B cell (primary cell): ENCODE measurements around the gene HTRA2. TPM values are rescaled to one million over a fixed set of nuclear protein-coding genes. Genes with fewer than 3 reads are reported as not detected.

Source experiments
- ATAC-seq: fragments of 200-7000 bp; cut with Tn5 transposase; one replicate; pipeline ENCODE4 v1.10.0; 2021; ENCODE audit warnings: low read depth, mild to moderate bottlenecking, moderate number of reproducible peaks, moderate library complexity
- CTCF ChIA-PET: fragments of 350-600 bp; sonication (Branson Sonifier 250); formaldehyde crosslinking; loops from one replicate; lab custom pipeline; 2021; ENCODE audit warnings: antibody characterized with exemption, inconsistent platforms; lab: Charles Lee
- POLR2A ChIA-PET: fragments of 350-600 bp; sonication (Branson Sonifier 250); formaldehyde crosslinking; loops from one replicate; lab custom pipeline; 2021; ENCODE audit warnings: antibody characterized with exemption; lab: Charles Lee
- DNase-seq: peaks from one replicate; pipeline ENCODE4 v3.0.0; 2013
- H2AFZ ChIP-seq: 2 replicates; pipeline ENCODE4 v1.6.1; 2012; ENCODE audit warnings: mild to moderate bottlenecking, low read depth, low read length; ENCODE audit not compliant: insufficient read depth, poor library complexity, severe bottlenecking
- H3K27ac ChIP-seq, 2 donors: 1 replicate in 1 of 2; 2 replicates in 1 of 2; pipeline ENCODE4 v1.5.1; 2012 to 2013; ENCODE audit warnings: low read length in 2 of 2, mild to moderate bottlenecking in 2 of 2, moderate library complexity in 1 of 2
- H3K27me3 ChIP-seq, 4 experiments: fragments of 200-600 bp in 1 of 4; sonication (generic) in 1 of 4; replicated peaks in 1 of 4; 1 replicate in 2 of 4; 2 replicates in 2 of 4; pipeline versions ENCODE4 v1.6.1 to v1.7.0; 2013 to 2016; ENCODE audit warnings: low read length in 3 of 4, mild to moderate bottlenecking in 2 of 4, mixed read lengths in 1 of 4, moderate library complexity in 1 of 4; ENCODE audit not compliant: insufficient read depth in 4 of 4, control insufficient read depth in 3 of 4; ENCODE audit errors: control extremely low read depth in 1 of 4
- H3K36me3 ChIP-seq, 2 experiments: replicated peaks in 1 of 2; 1 replicate in 1 of 2; 2 replicates in 1 of 2; pipeline versions ENCODE4 v1.6.1 to v1.7.1; 2013; ENCODE audit warnings: low read length in 1 of 2; ENCODE audit not compliant: insufficient read depth in 2 of 2, control insufficient read depth in 1 of 2; ENCODE audit errors: control extremely low read depth in 1 of 2, extremely low read depth in 1 of 2
- H3K4me1 ChIP-seq, 2 donors: fragments of 200-600 bp in 1 of 2; sonication (generic) in 1 of 2; 1 replicate in 1 of 2; 2 replicates in 1 of 2; pipeline versions ENCODE4 v1.5.1 to v1.6.1; 2013 to 2017; ENCODE audit warnings: low read length in 2 of 2; ENCODE audit not compliant: control insufficient read depth in 2 of 2, insufficient read depth in 2 of 2
- H3K4me2 ChIP-seq: replicated peaks from 2 replicates; pipeline ENCODE3; 2012; ENCODE audit warnings: mild to moderate bottlenecking, low read depth, low read length; ENCODE audit not compliant: poor library complexity, severe bottlenecking
- H3K4me3 ChIP-seq, 5 experiments: fragments of 200-600 bp in 1 of 5; sonication (generic) in 1 of 5; 1 replicate in 3 of 5; 2 replicates in 2 of 5; pipeline versions ENCODE4 v1.5.1 to v1.7.0; 2011 to 2016; ENCODE audit warnings: low read length in 4 of 5, mild to moderate bottlenecking in 4 of 5, low read depth in 2 of 5, control low read depth in 1 of 5, moderate library complexity in 1 of 5; ENCODE audit not compliant: insufficient read depth in 1 of 5; ENCODE audit errors: control extremely low read depth in 1 of 5, extremely low read depth in 1 of 5
- H3K79me2 ChIP-seq: fragments of 200-600 bp; sonication (generic); one replicate; pipeline ENCODE4 v1.6.0; 2016; ENCODE audit warnings: low read length; ENCODE audit not compliant: control insufficient read depth, insufficient read depth
- H3K9ac ChIP-seq: fragments of 200-600 bp; sonication (generic); 2 replicates; pipeline ENCODE4 v1.6.1; 2017; ENCODE audit warnings: mild to moderate bottlenecking, low read length, moderate library complexity
- H3K9me3 ChIP-seq, 3 donors: one replicate each; pipeline versions ENCODE4 v1.6.1 to v1.7.1; 2013; ENCODE audit warnings: low read length in 2 of 3; ENCODE audit not compliant: control insufficient read depth in 2 of 3, insufficient read depth in 1 of 3; ENCODE audit errors: control extremely low read depth in 1 of 3
- H4K20me1 ChIP-seq: 2 replicates; pipeline ENCODE4 v1.6.0; 2012; ENCODE audit warnings: mild to moderate bottlenecking, low read length; ENCODE audit not compliant: insufficient read depth, control insufficient read depth, poor library complexity, severe bottlenecking
- H3K27ac Mint-ChIP-seq: one replicate; pipeline ENCODE4 v1.8.0; 2021; ENCODE audit warnings: mixed read lengths
- H3K27me3 Mint-ChIP-seq: one replicate; pipeline ENCODE4 v1.8.0; 2021; ENCODE audit warnings: mixed read lengths
- H3K4me1 Mint-ChIP-seq: one replicate; pipeline ENCODE4 v1.8.0; 2021; ENCODE audit warnings: mixed read lengths
- H3K4me3 Mint-ChIP-seq: one replicate; pipeline ENCODE4 v1.8.0; 2021; ENCODE audit warnings: mixed read lengths
- H3K9me3 Mint-ChIP-seq: one replicate; pipeline ENCODE4 v1.8.0; 2022; ENCODE audit warnings: mixed read lengths; ENCODE audit not compliant: insufficient read depth
- EZH2 ChIP-seq: IDR thresholded peaks from 2 replicates; pipeline ENCODE4 v1.6.1; 2012; ENCODE audit warnings: borderline replicate concordance, low read depth, mild to moderate bottlenecking, moderate library complexity, low read length; ENCODE audit not compliant: insufficient read depth, poor library complexity, severe bottlenecking
- WGBS: methylation state at CpG from one replicate; pipeline ENCODE4 v1.1.5; 2013; ENCODE audit warnings: missing lambda C conversion rate; ENCODE audit not compliant: insufficient coverage; 5-methylcytosine and 5-hydroxymethylcytosine counted together
- intact Hi-C: fragments of 100-400 bp; cut with micrococcal nuclease; formaldehyde crosslinking; loops from one replicate; pipeline ENCODE4 v1.10.0; 2022
- polyA plus RNA-seq: library from polyadenylated mRNA; depleted of rRNA; stranded (reverse); fragments of >200 nt; gene quantifications from 2 replicates; pipeline ENCODE4 v1.2.3, GENCODE V29; 2012
- total RNA-seq, 2 donors: library from RNA; stranded (reverse); fragments of 120-200 nt in 1 of 2; gene quantifications; 1 replicate in 1 of 2; 2 replicates in 1 of 2; pipeline versions ENCODE4 v1.2.3 to v1.2.4, GENCODE V29; 2013 to 2022
- TF ChIP-seq, protein P1 (sequence below): fragments of 200-600 bp; IDR thresholded peaks from one replicate; pipeline ENCODE4 v1.8.0; 2022; ENCODE audit warnings: antibody characterized with exemption, mild to moderate bottlenecking

HTRA2 gene
- total and polyA plus RNA-seq, 2 donors (not counting 1 experiment from before 2014, with no cell fraction given) = 52.8 to 111 TPM

DNA sequence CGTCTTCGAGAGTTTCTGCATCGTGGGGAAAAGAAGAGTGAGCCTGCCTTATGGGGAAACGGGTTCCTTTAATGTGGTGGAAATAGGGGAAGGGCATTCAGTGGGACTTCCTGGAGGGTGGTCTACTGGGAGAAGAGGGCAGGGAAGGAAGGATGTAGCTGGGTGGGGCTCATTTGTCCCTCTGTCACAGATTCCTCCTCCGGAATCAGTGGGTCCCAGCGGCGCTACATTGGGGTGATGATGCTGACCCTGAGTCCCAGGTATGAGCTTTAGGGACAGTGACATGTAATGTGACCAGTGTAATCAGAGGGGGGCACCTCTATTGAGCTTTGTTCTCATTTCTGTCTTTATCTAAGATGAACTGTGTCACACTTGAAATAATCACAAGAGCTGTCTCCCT, 1.9 kb downstream of the HTRA2 start:
- no peak overlapping the region for H3K4me3 ChIP-seq
- H2AFZ ChIP-seq = no peak overlapping the region
- H3K4me1 Mint-ChIP-seq = peaks cover 37% of the 10 kb centered on the region
- H3K4me2 ChIP-seq = peak overlapping the region; percentile 95
- ChIA-PET POLR2A (interaction anchor here (0.6 to 1.9 kb wide), 6 partner anchors 13 to 1247 kb away, joined by 3 to 5 read pairs (median 4); partner anchors contain the start of genes CCDC142, FBXO41, LOXL3 and PCGF1), CTCF (interaction anchor here (0.7 to 9.6 kb wide), 30 partner anchors 8 to 708 kb away, joined by 3 to 71 read pairs (median 4); partner anchors contain the start of genes CCDC142, INO80B, PCGF1 and STAMBP)
- peak overlapping the region; percentile 97 for H3K4me3 Mint-ChIP-seq
- peak overlapping the region; percentile 84 to 90 for H3K27ac ChIP-seq
- no peak overlapping the region for H3K9ac ChIP-seq
- H3K27ac Mint-ChIP-seq = peak overlapping the region; percentile 96
- peaks cover 0 to 36% of the 10 kb centered on the region in 2 experiments for H3K36me3 ChIP-seq
- intact Hi-C loops = loop anchor here (2.0 to 5.0 kb wide), 2 partner anchors 34 to 55 kb away; partner anchors contain the start of gene LBX2
- H3K9me3 ChIP-seq = no peaks in the 10 kb centered on the region
- no peaks in the 10 kb centered on the region for H3K9me3 Mint-ChIP-seq
- DNase-seq = no peak
- WGBS = 42% methylated on average over 4 of the region's 7 CpGs
- no peak for ATAC-seq
- H3K27me3 Mint-ChIP-seq = no peaks in the 10 kb centered on the region
- H3K79me2 ChIP-seq = peaks cover 31% of the 10 kb centered on the region
- no peaks in the 10 kb centered on the region for H3K27me3 ChIP-seq
- TF ChIP-seq, protein P1, sequence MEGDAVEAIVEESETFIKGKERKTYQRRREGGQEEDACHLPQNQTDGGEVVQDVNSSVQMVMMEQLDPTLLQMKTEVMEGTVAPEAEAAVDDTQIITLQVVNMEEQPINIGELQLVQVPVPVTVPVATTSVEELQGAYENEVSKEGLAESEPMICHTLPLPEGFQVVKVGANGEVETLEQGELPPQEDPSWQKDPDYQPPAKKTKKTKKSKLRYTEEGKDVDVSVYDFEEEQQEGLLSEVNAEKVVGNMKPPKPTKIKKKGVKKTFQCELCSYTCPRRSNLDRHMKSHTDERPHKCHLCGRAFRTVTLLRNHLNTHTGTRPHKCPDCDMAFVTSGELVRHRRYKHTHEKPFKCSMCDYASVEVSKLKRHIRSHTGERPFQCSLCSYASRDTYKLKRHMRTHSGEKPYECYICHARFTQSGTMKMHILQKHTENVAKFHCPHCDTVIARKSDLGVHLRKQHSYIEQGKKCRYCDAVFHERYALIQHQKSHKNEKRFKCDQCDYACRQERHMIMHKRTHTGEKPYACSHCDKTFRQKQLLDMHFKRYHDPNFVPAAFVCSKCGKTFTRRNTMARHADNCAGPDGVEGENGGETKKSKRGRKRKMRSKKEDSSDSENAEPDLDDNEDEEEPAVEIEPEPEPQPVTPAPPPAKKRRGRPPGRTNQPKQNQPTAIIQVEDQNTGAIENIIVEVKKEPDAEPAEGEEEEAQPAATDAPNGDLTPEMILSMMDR = no peak
- TF ChIP-seq EZH2 = no peak
- H4K20me1 ChIP-seq = peaks cover 9% of the 10 kb centered on the region
- H3K4me1 ChIP-seq = peaks cover 32 to 40% of the 10 kb centered on the region in 2 donors

DNA sequence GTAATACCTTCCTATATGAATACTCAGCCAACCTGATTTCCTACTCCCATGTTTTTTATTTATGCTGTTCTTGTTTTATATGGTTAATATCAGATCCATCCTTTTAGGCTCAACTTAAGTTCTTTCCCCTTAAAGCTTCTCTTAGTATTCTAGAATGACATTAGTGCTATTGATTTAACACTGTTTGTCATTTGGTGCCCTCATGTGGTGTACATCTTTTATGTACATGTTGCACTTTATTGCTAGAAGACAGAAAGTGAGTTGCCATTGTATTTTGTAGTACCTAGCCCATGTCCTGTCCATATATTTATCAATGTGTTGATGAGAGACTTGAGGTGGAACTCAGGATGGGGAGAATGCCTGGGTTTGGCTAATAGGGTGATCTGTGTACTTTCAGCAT, 2.5 kb downstream of the HTRA2 start:
- Histone ChIP-seq H4K20me1 (peaks cover 5% of the 10 kb centered on the region), H3K27ac (peak overlapping the region in 1 of 2 donors; percentile 84), H3K4me1 (peaks cover 27 to 35% of the 10 kb centered on the region in 2 donors), H3K4me2 (peak overlapping the region; percentile 95), H3K79me2 (peaks cover 31% of the 10 kb centered on the region), H3K4me3 (no peak overlapping the region), H3K9me3 (no peaks in the 10 kb centered on the region), H3K36me3 (peaks cover 0 to 30% of the 10 kb centered on the region in 2 experiments), H3K9ac (no peak overlapping the region), H3K27me3 (no peaks in the 10 kb centered on the region), H2AFZ (no peak overlapping the region)
- ATAC-seq (no peak), DNase-seq (peak; percentile 65)
- ChIA-PET CTCF (interaction anchor here (0.7 to 9.6 kb wide), 27 partner anchors 9 to 708 kb away, joined by 3 to 71 read pairs (median 4); partner anchors contain the start of genes CCDC142, INO80B, PCGF1 and STAMBP), POLR2A (interaction anchor here (0.6 to 1.9 kb wide), 5 partner anchors 12 to 1247 kb away, joined by 3 to 5 read pairs (median 3); partner anchors contain the start of genes CCDC142, FBXO41, PCGF1 and TTC31)
- no peaks in the 10 kb centered on the region for H3K27me3 Mint-ChIP-seq
- peaks cover 33% of the 10 kb centered on the region for H3K4me1 Mint-ChIP-seq
- H3K9me3 Mint-ChIP-seq = no peaks in the 10 kb centered on the region
- H3K4me3 Mint-ChIP-seq = peak overlapping the region; percentile 13
- peak overlapping the region; percentile 2 for H3K27ac Mint-ChIP-seq
- intact Hi-C loops = loop anchor here (5.0 kb wide), 1 partner anchor 35 kb away; the partner anchor contains the start of gene LBX2
- TF ChIP-seq, protein P1 = peak; percentile 49
- TF ChIP-seq EZH2 = no peak
